NCI-H1930 (cell line): ENCODE measurements around the gene SCO2.
"Not testable (repeated sequence)": the region's sequence is repeated elsewhere in the genome, so short reads cannot be mapped to it uniquely, and the experiment has no call there.

ENCODE experiments used
- DNase-seq, 2 experiments: peaks; one replicate each; lab custom pipeline; 2025; lab: John Stamatoyannopoulos, UW

The SCO2 gene

GRCh38 chr22:50520184-50520583 is 5.2 kb downstream of the SCO2 start:
- DNase-seq = not testable (repeated sequence)

DNA sequence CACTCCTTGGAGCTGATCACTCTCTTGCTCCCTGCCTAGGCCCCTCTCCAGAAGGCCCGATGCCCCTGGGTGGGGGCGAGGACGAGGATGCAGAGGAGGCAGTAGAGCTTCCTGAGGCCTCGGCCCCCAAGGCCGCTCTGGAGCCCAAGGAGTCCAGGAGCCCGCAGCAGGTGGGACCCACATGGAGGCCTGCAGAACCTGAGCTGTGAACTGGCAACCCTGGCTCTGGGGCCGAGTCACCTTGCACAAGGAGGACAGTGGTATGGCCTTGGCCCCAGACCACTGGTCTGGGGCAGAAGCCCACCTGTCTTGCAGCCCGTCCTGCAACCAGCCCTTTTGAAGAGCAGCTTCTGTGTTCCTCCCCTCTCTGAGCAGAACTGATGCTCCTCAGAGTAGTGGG is 6.2 kb downstream of the SCO2 start:
- no peak for DNase-seq

- no peak for DNase-seq
Observed at GRCh38 chr22:50518606-50519005, 6.8 kb downstream of the SCO2 start.

DNA sequence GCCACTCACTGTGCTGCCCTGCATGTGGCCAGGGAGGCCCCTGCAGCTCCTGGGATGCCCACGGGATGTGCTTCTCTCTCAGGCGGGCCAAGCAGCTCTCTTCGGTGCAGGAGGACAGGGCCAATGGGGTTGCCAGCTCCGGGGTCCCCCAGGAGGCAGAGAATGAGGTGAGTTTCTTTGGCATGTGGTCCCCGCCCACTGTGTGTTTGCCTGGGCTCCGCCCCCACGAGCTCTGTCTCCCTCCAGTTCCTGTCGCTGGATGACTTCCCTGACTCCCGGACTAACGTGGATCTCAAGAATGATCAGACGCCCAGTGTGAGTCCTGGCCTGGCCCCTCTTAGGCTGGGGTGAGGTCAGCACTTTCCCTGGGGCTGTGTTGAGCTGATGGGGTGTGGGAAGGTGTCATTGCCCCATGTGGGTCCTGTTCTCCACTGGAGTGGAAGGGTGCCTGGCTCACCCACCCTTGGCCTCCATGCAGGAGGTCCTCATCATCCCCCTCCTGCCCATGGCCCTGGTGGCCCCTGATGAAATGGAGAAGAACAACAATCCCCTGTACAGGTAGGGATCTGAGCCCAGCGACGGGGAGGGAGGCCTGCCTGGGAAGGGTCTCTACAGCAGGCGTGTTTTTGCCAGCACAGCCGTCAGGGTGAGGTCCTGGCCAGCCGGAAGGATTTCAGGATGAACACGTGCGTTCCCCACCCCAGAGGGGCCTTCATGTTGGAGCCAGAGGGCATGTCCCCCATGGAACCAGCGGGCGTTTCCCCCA is 7.7 kb downstream of the SCO2 start:
- no peak for DNase-seq

GRCh38 chr22:50516891-50517290 is 8.5 kb downstream of the SCO2 start:
- DNase-seq = no peak

DNA sequence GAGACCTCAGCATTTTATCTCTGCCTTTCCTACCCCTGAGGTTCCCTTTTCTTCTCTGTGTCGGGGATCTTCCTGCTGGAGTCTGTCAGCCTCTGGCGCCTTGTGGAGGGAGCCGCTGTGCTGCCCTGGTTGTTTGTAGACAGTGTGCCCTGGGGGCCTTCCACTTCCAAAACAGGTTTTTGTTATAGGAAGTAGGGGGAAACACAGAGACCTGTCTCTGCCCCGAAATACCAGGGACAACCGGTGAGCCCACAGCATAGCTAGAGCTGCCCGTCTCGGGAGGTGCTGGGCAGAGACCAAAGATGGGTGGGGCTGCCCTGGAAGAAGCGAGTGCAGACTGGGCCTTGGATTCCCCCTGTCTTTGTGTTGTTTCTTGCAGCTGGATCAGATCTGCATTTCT is 9.3 kb downstream of the SCO2 start:
- DNase-seq = no peak

GRCh38 chr22:50513175-50513574 is 12.2 kb downstream of the SCO2 start:
- no peak for DNase-seq

DNA sequence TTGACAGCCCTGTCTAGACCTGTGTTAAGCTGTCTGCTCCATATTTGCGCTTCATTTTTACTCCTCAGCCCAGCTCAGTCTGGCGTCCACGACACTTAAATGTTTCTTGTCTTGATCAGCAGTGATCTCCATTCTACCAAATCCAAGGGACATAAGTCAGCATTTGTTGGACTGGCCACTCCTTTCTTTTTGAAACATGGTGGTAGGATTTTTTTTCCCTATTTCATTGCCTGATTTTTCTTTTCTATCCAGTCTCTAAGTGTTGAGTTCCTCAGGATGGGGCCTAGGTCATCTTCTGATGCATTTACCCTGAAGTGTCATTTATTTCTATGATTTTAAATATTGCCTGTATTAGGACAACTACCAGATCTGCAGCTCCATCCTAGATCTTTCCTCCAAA is 16.5 kb downstream of the SCO2 start:
- no peak for DNase-seq

DNA sequence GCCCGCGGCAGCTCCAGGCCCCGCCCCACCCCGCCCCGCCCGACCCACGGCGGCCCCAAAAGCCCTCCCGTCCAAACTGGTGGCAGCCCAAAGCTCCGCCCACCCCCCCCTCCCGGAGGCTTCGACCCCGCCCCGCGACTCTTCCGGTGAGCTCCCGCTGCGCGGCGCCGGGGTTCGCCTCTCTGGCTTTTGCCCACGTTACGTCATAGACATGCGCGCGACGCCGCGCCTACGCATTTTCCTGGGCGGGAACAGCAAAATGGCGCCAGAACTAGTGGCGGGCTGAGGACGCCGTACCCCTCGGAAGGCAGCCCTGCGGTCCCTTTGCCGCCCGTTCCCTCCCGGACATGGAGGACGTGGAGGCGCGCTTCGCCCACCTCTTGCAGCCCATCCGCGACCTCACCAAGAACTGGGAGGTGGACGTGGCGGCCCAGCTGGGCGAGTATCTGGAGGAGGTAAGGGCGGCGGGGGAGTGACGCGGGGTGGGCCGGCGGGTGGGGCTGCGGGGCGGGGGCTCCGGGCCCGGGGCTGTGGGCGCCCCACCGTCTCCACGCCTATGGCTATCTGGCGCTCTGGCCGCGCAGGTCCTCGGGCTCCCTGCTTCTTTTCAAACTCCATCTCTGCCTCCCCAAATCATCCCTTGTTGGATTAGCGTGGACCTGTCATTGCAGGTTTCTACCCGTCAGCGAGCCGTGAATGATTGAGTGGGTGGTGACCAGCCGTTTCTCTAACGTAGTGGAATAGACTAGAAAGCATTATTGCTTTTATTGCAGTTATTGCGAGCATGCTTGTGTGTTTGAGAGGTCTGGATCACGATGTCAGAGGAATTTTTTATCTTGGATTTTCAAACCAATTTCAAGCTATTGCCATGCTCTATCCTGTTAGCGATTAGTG is 17.2 kb downstream of the SCO2 start, which contains the start of gene NCAPH2:
NCAPH2 (plus strand) TSS at position 234 of the 894 bp plus-strand sequence; CDS start at position 348, 114 bp downstream.
- peak; percentile 93 to 97 for DNase-seq

- peak in 1 of 2 experiments; percentile 87 for DNase-seq
Observed at GRCh38 chr22:50507421-50507990, 17.9 kb downstream of the SCO2 start, which contains the start of gene LMF2. Gene LMF2 (minus strand): TSS chr22:50507702. CDS start chr22:50507675, 27 bp downstream.

DNA sequence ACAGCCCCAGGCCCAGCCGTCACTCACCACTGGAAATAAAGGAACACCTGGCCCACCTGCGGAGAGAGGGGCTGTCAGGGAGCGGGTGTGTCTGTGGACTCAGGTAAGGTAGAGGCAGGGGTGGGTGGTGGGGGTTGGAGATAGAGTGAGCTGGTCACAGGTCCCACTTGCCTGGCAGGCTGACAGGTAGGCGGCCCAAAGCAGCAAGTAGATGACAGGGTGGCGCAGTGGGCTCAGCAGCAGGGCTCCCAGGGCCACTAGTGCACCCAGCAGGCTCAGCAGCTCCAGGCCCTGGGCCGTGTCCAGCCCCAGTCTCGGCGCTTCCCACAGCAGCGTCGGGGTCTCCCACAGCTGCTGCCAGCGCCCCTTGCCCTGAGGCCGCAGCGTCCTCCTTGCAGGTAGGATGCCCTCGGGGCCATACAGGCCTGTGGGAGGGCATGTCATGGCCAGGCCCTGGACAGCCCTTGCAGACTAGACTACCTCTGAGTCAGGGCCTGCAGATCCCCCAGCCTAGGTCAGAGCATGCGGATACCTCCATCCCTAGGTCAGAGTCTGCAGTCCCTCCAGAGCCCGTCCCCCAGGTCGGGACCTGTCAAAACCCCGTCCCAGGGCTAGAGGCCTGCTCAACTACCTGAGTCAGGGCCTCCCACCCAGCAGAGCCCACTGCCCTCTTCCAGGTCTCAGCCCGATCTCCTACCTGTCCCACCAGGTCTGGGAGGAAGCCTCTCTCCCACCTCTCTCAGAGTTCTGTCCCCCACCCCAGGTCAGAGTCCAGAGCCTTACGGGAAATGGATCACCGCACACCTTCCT is 18.6 kb downstream of the SCO2 start:
- no peak for DNase-seq

DNA sequence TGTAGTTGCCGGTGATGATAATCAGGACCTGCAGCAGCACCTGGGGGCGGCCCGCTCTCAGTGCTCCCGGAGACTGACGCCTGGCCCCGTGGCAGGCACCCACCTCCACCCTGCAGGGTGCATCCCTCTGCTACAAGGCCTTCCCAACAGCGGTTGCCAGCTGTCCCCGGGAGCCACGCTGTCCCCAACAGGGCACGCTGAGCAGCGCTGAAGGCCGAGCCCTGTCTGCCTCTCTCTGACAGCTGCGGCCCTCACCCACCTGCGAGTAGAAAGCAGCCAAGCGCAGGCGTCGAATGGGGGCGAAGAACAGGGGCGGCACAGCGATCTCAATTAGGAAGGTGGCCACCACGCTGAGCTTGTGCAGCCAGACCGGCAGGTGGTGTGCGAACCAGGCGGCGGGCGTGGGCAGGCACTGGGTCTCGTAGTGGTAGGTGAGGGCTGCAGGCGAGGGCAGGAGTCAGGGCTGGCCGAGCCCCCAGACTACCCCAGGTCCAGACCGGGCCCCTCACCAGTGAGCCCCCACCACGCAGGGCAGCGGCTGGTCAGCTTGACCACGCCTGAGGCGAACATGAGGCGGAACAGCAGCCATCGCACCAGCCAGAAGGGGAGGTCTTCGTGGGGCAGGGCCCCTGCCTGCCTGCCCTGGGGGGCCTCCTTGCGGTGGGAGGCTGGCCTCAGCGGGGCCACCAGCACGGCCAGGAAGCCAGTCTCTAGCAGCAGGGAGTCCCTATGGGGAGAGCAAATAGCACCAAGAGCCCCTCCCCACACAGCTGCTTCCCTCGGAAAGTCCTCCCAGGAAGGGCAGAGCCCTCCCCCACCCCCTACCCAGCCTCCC is 19.4 kb downstream of the SCO2 start:
- DNase-seq = no peak

DNA sequence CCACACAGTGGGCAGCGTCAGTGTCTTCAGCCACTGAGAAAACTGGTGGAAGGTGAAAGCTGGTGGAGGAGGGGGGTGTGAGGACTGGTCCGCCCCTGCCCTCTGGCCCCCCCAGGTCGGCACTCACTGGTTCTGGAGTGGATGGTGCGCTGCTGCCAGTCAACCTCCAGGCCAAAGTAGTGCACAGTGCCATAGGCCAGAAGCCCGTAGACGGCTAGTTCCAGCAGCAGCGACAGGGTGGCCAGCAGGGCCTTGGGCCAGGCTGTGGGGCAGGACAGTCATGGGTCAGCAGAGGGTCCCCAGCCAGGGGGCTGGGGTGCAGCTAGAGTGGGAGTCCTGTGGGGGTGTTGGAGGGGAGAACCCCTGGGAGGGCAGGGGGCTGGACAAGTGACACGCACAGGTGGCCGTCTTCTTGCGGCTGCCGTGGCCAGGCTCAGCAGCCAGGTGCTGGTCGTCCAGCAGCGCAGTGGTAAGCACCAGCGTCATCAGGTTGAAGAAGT is 20.1 kb downstream of the SCO2 start:
- DNase-seq = no peak

- DNase-seq = no peak
Observed at GRCh38 chr22:50504369-50505211, 20.8 kb downstream of the SCO2 start.

DNA sequence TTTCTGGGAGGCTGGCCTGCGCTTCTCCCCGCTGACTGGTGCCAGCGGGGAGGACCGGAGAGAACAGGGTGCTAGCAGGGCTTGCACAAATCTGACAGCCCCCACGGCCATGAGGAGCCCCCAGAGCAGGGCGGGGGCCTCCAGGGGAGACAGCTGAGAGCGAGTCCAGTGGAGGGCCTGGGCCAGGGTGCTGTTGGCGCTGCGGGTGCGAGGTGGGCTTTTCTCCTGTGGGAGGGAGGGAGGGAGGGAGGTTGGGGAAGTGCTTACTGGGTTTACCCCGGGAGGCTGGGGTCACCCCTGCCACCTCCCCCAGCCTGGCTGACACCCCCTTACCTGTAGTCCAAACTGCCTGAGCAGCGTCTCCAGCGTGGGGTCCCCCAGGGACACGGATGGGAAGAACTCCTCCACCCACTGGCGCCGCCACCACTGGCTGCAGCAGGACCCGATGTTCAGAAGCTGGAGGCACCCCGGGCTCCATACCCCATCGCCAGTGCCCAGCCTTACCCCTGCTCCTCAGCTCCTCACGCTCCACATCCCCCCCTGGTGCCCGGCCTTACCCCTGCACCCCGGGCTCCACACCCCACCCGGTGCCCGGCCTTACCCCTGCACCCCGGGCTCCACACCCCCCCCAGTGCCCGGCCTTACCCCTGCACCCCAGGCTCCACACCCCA is 21.8 kb downstream of the SCO2 start:
- DNase-seq = no peak

- DNase-seq = no peak
Observed at GRCh38 chr22:50502628-50503474, 22.5 kb downstream of the SCO2 start.

DNA sequence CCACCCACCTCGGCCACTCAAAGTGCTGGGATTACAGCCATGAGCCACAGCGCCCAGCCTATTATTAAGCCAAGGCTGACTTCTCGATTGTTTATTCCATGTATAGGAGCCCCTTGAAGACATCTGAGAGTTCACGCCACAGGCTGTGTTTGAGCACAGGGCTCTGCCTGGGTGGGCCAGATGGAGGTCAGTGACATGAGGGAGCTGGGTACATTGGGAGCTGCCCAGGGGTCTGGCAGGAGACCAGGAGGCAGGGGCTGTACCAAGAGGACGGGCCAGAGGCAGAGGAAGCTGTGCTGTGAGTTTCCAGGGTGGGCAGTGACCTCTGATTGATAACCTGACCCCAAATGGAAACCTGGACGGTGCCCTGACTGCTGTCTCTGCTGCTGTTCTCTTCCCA is 23.3 kb downstream of the SCO2 start:
- DNase-seq = no peak

GRCh38 chr22:50500452-50500851 is 24.9 kb downstream of the SCO2 start:
- DNase-seq = no peak
